GM18508 (cell line): ENCODE results near the gene APBB1.

Experiments used
- ATAC-seq: cut with Tn5 transposase; IDR thresholded peaks from one replicate; pipeline ENCODE4 v1.9.1; 2021; ENCODE audit warnings: moderate number of reproducible peaks; ENCODE audit not compliant: insufficient read depth, unreplicated experiment

Gene APBB1

DNA sequence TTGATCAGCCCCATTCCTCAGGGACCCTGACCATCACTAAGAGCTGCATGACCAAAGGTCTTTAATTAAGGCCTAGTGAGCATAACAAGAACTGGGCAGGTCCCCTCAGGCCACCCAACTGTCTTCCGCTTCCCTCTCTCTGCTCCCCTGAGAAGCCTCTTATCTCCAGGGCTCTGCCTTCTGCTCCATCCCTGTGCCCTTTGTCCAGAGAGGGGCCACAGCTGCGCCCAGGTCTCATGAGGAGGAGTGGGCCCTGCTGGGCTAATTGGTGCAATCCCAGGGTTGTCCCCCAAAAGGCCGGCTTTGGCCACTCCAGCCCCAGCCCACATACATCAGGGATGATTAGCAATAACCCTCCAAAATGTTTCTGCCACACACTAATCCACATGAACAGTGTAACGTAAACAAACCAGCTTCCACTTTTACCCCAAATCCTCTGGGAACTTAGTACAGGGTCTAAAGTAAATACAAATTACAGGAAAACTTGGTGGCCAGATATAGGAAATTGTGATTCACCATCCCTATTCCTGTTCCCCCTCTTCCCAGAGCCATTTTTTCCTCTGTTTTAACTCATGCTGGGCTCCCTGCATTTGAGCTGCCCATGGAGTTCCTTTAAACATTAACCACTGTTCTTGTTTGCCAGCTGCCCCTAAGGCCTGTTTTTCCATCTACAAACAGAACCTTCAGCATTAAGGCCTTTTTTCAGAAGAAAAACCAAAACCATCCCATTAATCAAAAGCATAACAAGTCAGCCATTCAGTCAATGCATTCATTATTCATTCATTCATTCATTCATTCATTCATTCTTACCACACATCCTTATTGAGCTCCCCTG is 64.0 kb downstream of the APBB1 start:
- no peak for ATAC-seq

DNA sequence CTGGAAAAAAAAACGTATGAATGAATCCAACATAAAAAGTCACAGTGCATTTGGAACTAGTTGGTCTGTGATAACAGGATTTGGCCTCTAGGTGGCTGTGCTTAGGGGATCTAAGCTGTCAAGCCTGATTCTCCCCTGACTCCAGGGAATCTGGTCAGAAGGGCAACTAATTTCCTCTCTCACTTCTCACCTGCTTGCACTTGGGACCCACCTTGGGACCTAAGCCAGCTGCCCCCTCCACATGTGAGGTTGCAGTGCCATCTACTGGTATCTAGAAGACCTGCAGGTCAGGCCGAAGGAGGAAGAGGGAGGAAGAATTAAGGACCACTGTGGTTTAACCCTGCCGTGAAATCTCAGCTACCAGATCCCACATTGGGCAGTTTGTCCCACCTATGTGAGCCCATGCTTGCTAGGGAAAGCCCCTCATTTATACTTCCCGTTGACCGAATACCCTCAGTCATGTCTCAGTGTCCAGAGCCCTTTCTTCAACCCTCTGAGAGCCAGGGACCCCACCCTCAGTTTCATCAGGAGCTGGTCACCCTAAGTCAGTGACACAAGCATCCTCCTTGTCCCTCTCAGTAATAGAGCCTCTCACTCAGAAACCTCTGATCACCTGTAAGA is 65.4 kb downstream of the APBB1 start:
- ATAC-seq: no peak

DNA sequence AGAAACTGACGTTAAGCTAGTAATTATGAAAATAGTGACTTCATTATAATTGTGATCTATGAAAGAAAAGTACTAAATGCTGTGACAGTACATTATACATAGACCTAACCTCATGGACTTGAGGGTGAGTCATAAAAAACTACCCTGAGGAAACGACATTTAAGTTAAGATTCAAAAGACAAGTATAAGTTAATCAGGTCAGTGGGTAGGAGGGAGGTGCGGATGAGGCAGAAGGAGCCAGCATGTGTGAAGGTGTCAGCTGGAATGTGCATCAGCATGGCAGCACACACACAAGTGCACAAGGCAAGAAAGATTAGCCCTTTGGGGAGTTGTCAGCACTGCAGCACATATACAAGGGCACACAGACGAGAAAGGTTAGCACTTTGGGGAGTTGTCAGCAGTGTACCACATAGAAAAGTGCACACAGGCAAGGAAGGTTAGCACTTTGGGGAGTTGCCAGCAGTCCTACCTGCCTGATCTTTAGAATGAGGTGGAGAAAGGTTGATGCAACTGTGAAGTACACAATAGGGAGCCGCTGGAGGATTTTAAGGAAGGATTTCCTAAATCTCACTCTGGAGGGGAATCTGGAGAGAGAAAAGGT is 67.0 kb downstream of the APBB1 start:
- no peak for ATAC-seq

DNA sequence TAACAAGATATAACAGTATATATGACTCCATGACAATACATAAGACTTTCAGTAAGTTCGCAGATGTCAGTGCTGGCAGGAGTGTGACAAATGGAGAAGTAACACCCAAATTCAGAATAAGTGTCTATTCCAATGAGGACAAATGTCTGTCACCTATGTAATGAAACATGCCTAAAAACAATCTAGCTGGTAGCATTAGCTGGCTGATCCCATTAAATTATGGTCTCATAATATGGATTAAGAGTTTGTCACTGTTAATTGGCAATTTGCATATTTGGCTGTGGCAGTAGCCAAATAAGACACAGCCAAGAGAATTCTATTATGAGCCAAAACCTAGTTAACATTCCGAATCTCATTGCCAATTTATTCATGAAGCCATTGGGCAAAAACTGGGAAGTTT is 68.4 kb downstream of the APBB1 start:
- ATAC-seq: no peak

DNA sequence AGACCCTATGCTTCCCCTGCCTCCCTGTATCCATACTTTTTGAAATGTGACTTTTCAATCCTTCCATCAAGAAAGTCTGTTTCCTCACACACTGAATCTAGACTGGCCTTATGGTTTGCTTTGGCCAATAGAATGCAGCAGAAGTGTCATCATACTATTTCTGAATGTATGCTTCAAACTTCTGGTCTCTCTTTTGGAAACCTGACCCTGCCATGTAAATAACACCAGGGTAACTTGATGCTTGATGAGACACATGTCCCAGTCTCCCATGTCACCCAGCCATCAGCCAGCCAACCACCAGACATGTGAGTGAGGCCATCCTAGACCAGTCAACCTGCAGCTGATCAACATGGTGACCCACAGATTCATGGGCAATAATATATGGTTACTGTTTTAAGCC is 68.9 kb downstream of the APBB1 start:
- ATAC-seq: no peak

DNA sequence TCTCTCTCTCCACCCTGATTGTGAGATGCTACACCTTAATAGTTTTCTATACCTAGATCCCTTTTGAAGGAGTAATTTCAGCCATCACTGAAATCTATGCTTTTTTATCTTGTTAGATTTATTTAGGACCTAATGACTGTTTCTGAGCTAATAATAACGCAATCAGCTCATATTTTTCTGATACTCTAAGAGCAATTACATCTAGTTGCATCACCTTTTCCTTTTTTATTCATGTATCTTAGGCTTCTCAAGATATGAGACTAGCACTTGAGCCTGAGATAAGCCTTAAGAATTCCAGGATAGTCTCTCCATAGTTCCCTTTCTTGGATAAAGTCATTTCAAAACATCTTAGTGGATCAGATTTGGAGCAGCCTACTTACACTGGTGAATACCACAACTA is 73.5 kb downstream of the APBB1 start:
- ATAC-seq: no peak
